Progenitor cell of endocrine pancreas (in vitro differentiated cells): ENCODE measurements around the gene CD200R1L. TPM values are rescaled to one million over a fixed set of nuclear protein-coding genes. Genes with fewer than 3 reads are reported as not detected.

ENCODE experiments used
- DNase-seq: peaks from one replicate; pipeline ENCODE4 v3.0.0; 2021; ENCODE audit warnings: low spot score; ENCODE audit not compliant: unreplicated experiment
- H3K27ac Mint-ChIP-seq: 2 replicates; pipeline ENCODE4 v1.8.0; 2021; ENCODE audit warnings: mild to moderate bottlenecking, moderate library complexity, mixed read lengths
- H3K27me3 Mint-ChIP-seq: 2 replicates; pipeline ENCODE4 v1.8.0; 2021; ENCODE audit warnings: mixed read lengths
- H3K36me3 Mint-ChIP-seq: 2 replicates; pipeline ENCODE4 v1.8.0; 2022; ENCODE audit warnings: mixed read lengths; ENCODE audit not compliant: insufficient read depth
- H3K4me1 Mint-ChIP-seq: 2 replicates; pipeline ENCODE4 v1.8.0; 2021; ENCODE audit warnings: low read depth, mixed read lengths
- H3K4me3 Mint-ChIP-seq: 2 replicates; pipeline ENCODE4 v1.8.0; 2021; ENCODE audit warnings: low read depth, mild to moderate bottlenecking, moderate library complexity, mixed read lengths
- H3K9me3 Mint-ChIP-seq: 2 replicates; pipeline ENCODE4 v1.8.0; 2021; ENCODE audit warnings: low read depth, mixed read lengths
- CTCF ChIP-seq: fragments of 200-600 bp; sonication (generic); IDR thresholded peaks from one replicate; pipeline ENCODE4 v1.5.0; 2021; ENCODE audit warnings: antibody characterized with exemption, mild to moderate bottlenecking; ENCODE audit not compliant: unreplicated experiment
- long read RNA-seq: library from polyadenylated mRNA; unstranded; transcript quantifications from one replicate; pipeline ENCODE4 v2.0.0, GENCODE V29; 2020
- total RNA-seq: library from RNA; stranded (reverse); gene quantifications from 2 replicates; pipeline ENCODE4 v1.2.1, GENCODE V29; 2021

CD200R1L gene
- not detected in 2 replicates for total RNA-seq
- long read RNA-seq: 0 reads

DNA sequence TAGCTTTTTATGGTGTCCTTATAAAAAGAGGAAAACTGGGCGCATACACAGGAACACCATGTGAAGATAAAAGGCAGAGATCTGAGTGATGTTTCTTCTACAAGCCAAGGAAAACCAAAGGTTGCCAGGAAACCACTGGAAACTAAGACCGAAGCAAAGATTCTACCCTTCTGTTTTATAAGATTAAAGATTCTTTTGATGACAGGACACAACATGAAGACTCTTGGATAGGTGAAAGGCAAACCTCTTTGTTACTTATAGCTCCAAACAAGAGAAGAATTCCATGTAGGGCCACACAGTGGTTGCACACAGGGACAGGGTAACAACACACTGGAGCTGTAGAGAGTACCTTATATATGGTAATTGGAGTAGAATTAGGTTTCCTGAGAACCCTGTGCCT, at the start of gene CD200R1L:
CD200R1L (minus strand) TSS at position 101 of the 400 bp plus-strand sequence. CDS start 17,497 bp downstream, outside the sequence.
- peaks cover 1% of the 10 kb centered on the region for H3K4me1 Mint-ChIP-seq
- no peak within 1 kb of the TSS for H3K4me3 Mint-ChIP-seq
- H3K36me3 Mint-ChIP-seq: peaks cover under 1% of the 10 kb centered on the region
- peaks cover 33% of the 10 kb centered on the region for H3K9me3 Mint-ChIP-seq
- TF ChIP-seq CTCF: no peak
- no peak within 1 kb of the TSS for H3K27ac Mint-ChIP-seq
- no peak for DNase-seq
- H3K27me3 Mint-ChIP-seq: no peaks in the 10 kb centered on the region

GRCh38 chr3:112894258-112894657, 47.6 kb upstream of the CD200R1L start:
- Mint-ChIP-seq H3K4me1 (peaks cover 3% of the 10 kb centered on the region), H3K4me3 (no peak overlapping the region), H3K9me3 (peaks cover 8% of the 10 kb centered on the region), H3K27ac (peak overlapping the region; percentile 7), H3K36me3 (peaks cover 1% of the 10 kb centered on the region), H3K27me3 (no peaks in the 10 kb centered on the region)
- DNase-seq: no peak
- TF ChIP-seq CTCF: no peak

DNA sequence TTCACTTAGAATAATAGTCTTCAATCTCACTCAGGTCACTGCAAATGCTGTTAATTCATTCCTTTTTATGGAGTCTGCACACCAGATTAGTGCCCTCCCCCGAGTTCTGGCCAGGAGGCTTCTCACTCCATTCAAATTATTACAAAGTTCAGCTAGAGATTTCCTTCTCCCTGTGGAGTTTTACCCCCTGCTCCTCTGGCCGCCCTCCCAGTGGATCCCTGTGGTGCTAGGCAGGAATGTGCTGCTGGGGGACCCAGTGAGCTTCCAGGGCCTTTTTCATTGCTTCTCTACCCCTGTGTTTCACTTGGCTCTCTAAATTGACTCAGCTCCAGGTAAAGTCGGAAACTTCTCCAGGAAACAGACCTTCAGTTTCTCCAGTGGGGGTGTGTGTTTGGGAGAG, 42.7 kb upstream of the CD200R1L start:
- TF ChIP-seq CTCF: no peak
- no peak for DNase-seq
- no peaks in the 10 kb centered on the region for H3K27me3 Mint-ChIP-seq
- H3K4me3 Mint-ChIP-seq: no peak overlapping the region
- peaks cover 8% of the 10 kb centered on the region for H3K9me3 Mint-ChIP-seq
- peaks cover 1% of the 10 kb centered on the region for H3K36me3 Mint-ChIP-seq
- peaks cover 2% of the 10 kb centered on the region for H3K4me1 Mint-ChIP-seq
- H3K27ac Mint-ChIP-seq: no peak overlapping the region

GRCh38 chr3:112888381-112889085, 41.9 kb upstream of the CD200R1L start:
- Mint-ChIP-seq H3K36me3 (peaks cover 1% of the 10 kb centered on the region), H3K27me3 (no peaks in the 10 kb centered on the region), H3K9me3 (peaks cover 5% of the 10 kb centered on the region), H3K27ac (no peak overlapping the region), H3K4me3 (no peak overlapping the region), H3K4me1 (no peaks in the 10 kb centered on the region)
- no peak for DNase-seq
- TF ChIP-seq CTCF: no peak

- Mint-ChIP-seq H3K36me3 (no peaks in the 10 kb centered on the region), H3K9me3 (peaks cover 5% of the 10 kb centered on the region), H3K27ac (no peak overlapping the region), H3K4me1 (no peaks in the 10 kb centered on the region), H3K4me3 (no peak overlapping the region), H3K27me3 (no peaks in the 10 kb centered on the region)
- TF ChIP-seq CTCF: no peak
- no peak for DNase-seq
Observed at GRCh38 chr3:112884678-112885290, 38.1 kb upstream of the CD200R1L start.
